Bronchial epithelial cell (primary cell): ENCODE measurements around the gene PPP6C. TPM values are rescaled to one million over a fixed set of nuclear protein-coding genes. Genes with fewer than 3 reads are reported as not detected.
"Not testable (repeated sequence)": the region's sequence is repeated elsewhere in the genome, so short reads cannot be mapped to it uniquely, and the experiment has no call there.

Experiments used
- DNase-seq: peaks from one replicate; pipeline ENCODE4 v3.0.0-alpha.2; 2010; ENCODE audit warnings: low read depth
- FAIRE-seq: peaks from 2 replicates; lab custom pipeline; 2011; peaks lifted over from hg19 to GRCh38; lab: Jason Lieb, UNC
- H3K27me3 ChIP-seq: 2 replicates; pipeline ENCODE4 v1.5.1; 2011; ENCODE audit warnings: low read length; ENCODE audit not compliant: control insufficient read depth, insufficient read depth
- H3K36me3 ChIP-seq: 2 replicates; pipeline ENCODE4 v1.5.1; 2011; ENCODE audit warnings: low read length; ENCODE audit not compliant: control insufficient read depth, insufficient read depth
- H3K4me3 ChIP-seq: 2 replicates; pipeline ENCODE4 v1.5.1; 2011; ENCODE audit warnings: mild to moderate bottlenecking, low read depth, low read length, control low read depth
- total RNA-seq: library from RNA; depleted of rRNA; stranded (reverse); fragments of >200 nt; gene quantifications from 2 replicates; pipeline ENCODE4 v1.2.1, GENCODE V29; 2014
- TF ChIP-seq, protein P1 (sequence below): IDR thresholded peaks from 2 replicates; pipeline ENCODE4 v1.5.1; 2011; ENCODE audit warnings: mild to moderate bottlenecking, moderate library complexity, low read length, control low read depth, inconsistent platforms; ENCODE audit not compliant: insufficient read depth, severe bottlenecking

The PPP6C gene
- total RNA-seq, 1 donor from 2014 or later: 10.5 TPM

DNA sequence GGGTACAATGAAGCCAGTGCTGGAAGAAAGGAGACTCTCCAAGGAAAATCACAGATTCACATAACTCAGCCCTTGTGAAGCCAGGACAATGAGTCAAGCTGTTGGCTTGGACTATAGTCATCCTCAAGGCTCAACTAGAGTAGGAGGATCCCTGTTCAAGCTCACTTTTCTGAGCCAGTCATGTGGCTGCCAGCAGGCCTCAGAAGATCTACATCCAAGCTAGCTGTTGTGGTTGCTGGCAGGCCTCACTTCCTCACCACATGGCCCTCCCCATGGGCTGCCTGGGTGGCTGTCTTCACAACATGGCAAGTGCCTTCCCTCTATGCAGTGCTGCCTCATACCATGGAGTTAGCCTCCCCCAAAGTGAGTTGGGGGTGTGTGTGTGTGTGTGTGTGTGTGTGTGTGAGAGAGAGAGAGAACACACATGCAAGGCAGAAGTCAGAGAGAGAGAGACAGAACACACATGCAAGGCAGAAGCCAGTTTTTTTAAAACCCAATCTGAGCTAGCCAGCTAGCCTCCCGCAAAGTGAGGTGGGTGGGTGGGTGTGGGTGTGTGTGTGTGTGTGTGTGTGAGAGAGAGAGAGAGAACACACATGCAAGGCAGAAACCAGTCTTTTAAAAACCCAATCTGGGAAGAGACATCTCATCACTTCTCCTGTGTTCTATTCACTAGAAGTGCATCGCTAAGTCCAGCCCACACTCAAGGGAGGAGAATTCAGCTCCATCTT lies 63.4 kb downstream of the PPP6C start:
- no peaks in the 10 kb centered on the region for H3K36me3 ChIP-seq
- no peak overlapping the region for H3K4me3 ChIP-seq
- H3K27me3 ChIP-seq: no peaks in the 10 kb centered on the region
- FAIRE-seq (peak; percentile 40), DNase-seq (peak; percentile 86)
- TF ChIP-seq, protein P1, sequence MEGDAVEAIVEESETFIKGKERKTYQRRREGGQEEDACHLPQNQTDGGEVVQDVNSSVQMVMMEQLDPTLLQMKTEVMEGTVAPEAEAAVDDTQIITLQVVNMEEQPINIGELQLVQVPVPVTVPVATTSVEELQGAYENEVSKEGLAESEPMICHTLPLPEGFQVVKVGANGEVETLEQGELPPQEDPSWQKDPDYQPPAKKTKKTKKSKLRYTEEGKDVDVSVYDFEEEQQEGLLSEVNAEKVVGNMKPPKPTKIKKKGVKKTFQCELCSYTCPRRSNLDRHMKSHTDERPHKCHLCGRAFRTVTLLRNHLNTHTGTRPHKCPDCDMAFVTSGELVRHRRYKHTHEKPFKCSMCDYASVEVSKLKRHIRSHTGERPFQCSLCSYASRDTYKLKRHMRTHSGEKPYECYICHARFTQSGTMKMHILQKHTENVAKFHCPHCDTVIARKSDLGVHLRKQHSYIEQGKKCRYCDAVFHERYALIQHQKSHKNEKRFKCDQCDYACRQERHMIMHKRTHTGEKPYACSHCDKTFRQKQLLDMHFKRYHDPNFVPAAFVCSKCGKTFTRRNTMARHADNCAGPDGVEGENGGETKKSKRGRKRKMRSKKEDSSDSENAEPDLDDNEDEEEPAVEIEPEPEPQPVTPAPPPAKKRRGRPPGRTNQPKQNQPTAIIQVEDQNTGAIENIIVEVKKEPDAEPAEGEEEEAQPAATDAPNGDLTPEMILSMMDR: no peak

DNA sequence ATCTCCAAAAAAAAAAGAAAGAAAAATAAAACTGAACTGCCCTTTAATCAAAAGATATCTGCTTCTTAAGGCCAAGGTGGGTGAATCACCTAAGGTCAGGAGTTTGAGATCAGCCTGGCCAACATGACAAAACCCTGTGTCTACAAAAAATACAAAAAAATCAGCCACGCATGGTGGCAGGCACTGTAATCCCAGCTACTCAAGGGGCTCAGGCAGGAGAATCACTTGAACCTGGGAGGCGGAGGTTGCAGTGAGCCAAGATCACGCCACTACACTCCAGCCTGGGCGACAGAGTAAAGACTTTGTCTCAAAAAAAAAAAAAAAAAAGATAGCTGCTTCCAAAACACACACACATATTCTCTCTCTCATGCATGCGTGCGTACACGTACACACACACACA lies 64.1 kb downstream of the PPP6C start:
- no peaks in the 10 kb centered on the region for H3K27me3 ChIP-seq
- no peak overlapping the region for H3K4me3 ChIP-seq
- TF ChIP-seq, protein P1: no peak
- H3K36me3 ChIP-seq: no peaks in the 10 kb centered on the region
- DNase-seq (no peak), FAIRE-seq (no peak)

DNA sequence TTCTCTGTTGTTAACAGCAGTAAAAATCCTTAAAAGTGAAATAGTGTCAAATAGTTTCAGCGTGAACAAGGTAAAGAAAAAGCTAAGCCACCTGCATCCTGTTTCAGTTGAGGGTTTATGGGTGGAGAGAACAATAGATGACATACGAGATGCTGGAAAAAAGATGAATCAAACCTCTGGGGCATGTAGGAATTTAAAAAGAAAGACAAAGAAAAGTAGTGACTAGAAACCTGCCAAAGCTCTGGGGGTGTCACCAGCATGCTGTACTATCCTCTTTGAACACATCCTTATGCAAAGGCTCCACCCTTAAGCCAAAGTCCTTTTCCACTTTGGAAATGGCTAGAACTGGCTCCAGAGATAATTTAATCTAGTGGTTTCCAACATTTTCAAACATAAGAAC lies 68.5 kb downstream of the PPP6C start:
- Histone ChIP-seq H3K27me3 (no peaks in the 10 kb centered on the region), H3K36me3 (no peaks in the 10 kb centered on the region), H3K4me3 (no peak overlapping the region)
- TF ChIP-seq, protein P1: no peak
- no peak for FAIRE-seq
- no peak for DNase-seq

DNA sequence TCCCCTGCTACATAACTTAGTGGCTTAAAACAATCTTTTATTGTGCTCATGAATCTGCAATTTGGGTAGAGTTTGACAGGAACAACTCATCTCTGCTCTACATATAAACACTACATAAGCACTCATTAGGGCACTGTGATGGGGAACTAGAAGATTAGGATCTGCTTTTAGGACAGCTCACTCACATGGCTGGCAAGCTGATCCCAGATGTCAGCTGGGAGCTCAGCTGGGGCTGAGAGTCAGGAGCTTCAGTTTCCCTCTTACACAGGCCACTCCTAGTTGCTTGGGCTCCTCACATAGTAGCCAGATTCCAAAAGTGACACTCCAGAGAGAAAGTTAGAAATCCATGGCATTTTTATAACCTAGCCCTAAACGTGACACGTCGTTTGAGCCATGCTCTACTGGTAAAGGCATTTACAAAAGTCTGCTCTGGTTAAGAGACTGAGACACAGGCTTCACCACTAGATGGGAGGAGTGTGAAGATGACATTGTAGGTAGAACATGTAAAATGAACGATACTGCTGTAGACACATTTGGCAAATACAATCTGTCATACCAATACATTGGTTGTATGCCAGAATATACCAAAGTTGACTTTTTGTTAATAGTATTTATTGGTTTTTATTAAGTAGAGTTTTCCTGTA lies 69.8 kb downstream of the PPP6C start:
- Histone ChIP-seq H3K4me3 (no peak overlapping the region), H3K27me3 (no peaks in the 10 kb centered on the region), H3K36me3 (no peaks in the 10 kb centered on the region)
- TF ChIP-seq, protein P1: no peak
- no peak for DNase-seq
- no peak for FAIRE-seq

DNA sequence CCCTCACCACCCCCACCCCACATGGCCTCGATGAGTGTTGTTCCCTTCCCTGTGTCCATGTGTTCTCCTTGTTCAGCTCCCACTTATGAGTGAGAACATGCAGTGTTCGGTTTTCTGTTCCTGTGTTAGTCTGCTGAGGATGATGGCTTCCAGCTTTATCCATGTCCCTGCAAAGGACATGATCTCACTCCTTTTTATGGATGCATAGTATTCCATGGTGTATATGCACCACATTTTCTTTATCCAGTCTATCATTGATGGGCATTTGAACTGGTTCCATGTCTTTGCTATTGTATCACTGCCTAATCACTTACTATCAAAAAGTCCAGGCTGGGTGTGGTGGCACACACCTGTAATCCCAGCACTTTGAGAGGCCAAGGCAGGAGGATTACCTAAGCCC lies 70.9 kb downstream of the PPP6C start:
- H3K4me3 ChIP-seq, H3K36me3 ChIP-seq, FAIRE-seq, DNase-seq, H3K27me3 ChIP-seq: not testable (repeated sequence)

DNA sequence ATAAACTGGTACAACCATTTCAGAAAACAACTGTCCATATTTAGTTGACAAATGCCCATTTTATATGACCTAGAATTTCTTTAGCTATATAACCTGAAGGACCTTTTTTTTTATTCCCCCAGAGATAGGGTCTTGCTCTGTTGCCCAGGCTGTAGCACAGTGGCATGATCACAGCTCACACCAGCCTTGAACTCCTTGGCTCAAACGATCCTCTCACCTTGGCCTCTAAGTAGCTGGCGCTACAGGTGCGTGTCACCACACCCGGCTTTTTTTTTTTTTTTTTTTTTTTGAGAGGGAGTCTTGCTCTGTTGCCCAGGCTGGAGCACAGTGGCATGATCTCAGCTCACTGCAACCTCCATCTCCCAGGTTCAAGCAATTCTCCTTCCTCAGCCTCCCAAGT lies 75.1 kb downstream of the PPP6C start:
- H3K36me3 ChIP-seq, DNase-seq, FAIRE-seq, H3K4me3 ChIP-seq, H3K27me3 ChIP-seq: not testable (repeated sequence)

DNA sequence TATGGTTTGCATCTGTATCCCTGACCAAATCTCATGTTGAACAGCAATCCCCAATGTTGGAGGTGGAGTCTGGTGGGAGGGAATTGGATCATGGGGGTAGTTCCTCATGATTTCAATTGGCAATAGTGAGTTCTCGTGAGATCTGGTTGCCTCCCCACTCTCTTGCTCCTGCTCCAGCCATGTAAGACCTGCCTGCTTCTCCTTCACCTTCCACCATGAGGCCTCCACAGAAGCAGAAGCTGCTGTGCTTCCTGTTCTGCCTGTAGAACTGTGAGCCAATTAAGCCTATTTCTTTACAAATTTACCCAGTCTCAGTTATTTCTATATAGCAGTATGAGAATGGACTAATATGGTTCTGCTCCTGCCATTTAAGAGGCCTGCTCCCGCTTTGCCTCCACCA lies 79.1 kb downstream of the PPP6C start:
- TF ChIP-seq, protein P1: no peak
- no peaks in the 10 kb centered on the region for H3K36me3 ChIP-seq
- DNase-seq (no peak), FAIRE-seq (no peak)
- no peak overlapping the region for H3K4me3 ChIP-seq
- H3K27me3 ChIP-seq: no peaks in the 10 kb centered on the region

DNA sequence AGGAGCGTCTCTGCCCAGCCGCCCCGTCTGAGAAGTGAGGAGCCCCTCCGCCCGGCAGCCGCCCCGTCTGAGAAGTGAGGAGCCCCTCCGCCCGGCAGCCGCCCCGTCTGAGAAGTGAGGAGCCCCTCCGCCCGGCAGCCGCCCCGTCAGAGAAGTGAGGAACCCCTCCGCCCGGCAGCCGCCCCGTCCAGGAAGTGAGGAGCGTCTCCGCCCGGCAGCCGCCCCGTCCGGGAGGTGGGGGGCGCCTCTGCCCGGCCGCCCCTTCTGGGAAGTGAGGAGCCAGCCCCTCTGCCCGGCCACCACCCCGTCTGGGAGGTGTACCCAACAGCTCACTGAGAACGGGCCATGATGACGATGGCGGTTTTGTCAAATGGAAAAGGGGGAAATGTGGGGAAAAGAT lies 81.1 kb downstream of the PPP6C start:
- not testable (repeated sequence) for DNase-seq, H3K4me3 ChIP-seq

More for the DNA sequence above, 81.1 kb downstream of the PPP6C start:
- H3K36me3 ChIP-seq, H3K27me3 ChIP-seq, FAIRE-seq: not testable (repeated sequence)
